Measurements from ENCODE around the gene NFATC2.

GRCh38 chr20:51393571-51393970 is 148.9 kb downstream of the NFATC2 start:
- TF ChIP-seq ZNF274 (IDR thresholded peaks at IDR 0.05; ENCODE audit: low read depth, low read length) (no peak), YY1 (IDR thresholded peaks at IDR 0.05; ENCODE audit: insufficient read depth, insufficient read length) (no peak), SUZ12 (IDR thresholded peaks at IDR 0.05; ENCODE audit: extremely low read depth, insufficient read depth, insufficient read length) (no peak)

All from NT2/D1 (cell line).